Measurements from ENCODE around the gene FUT6.
"Not testable (repeated sequence)": the region's sequence is repeated elsewhere in the genome, so short reads cannot be mapped to it uniquely, and the experiment has no call there.

The FUT6 gene

GRCh38 chr19:5839065-5840017, at the start of gene FUT6:
Gene FUT6 (minus strand): TSS chr19:5839702. CDS start chr19:5832567, 7,135 bp downstream.
- no peak for DNase-seq (ENCODE audit: extremely low read depth, low read depth)
- TF ChIP-seq CTCF (IDR thresholded peaks at IDR 0.05; ENCODE audit: low read depth, low read length), result no peak

- not testable (repeated sequence) for DNase-seq (ENCODE audit: extremely low read depth, low read depth)
Measured at GRCh38 chr19:5884065-5884811, 44.7 kb upstream of the FUT6 start.

- DNase-seq (ENCODE audit: extremely low read depth, low read depth), result not testable (repeated sequence)
Measured at GRCh38 chr19:5883157-5883873, 43.8 kb upstream of the FUT6 start.

- DNase-seq (ENCODE audit: extremely low read depth, low read depth), result no peak
- TF ChIP-seq CTCF (IDR thresholded peaks at IDR 0.05; ENCODE audit: low read depth, low read length), result no peak
Measured at GRCh38 chr19:5882421-5882968, 43.0 kb upstream of the FUT6 start.

GRCh38 chr19:5881543-5882299, 42.2 kb upstream of the FUT6 start:
- DNase-seq (ENCODE audit: extremely low read depth, low read depth), result no peak
- TF ChIP-seq CTCF (IDR thresholded peaks at IDR 0.05; ENCODE audit: low read depth, low read length), result no peak

GRCh38 chr19:5880604-5881078, 41.1 kb upstream of the FUT6 start:
- DNase-seq (ENCODE audit: extremely low read depth, low read depth), result no peak
- no peak for TF ChIP-seq CTCF (IDR thresholded peaks at IDR 0.05; ENCODE audit: low read depth, low read length)

- no peak for TF ChIP-seq CTCF (IDR thresholded peaks at IDR 0.05; ENCODE audit: low read depth, low read length)
- DNase-seq (ENCODE audit: extremely low read depth, low read depth), result no peak
Measured at GRCh38 chr19:5880196-5880595, 40.7 kb upstream of the FUT6 start.
